Measurements from ENCODE around the gene TADA3. TPM values are rescaled to one million over a fixed set of nuclear protein-coding genes. Genes with fewer than 3 reads are reported as not detected.

TADA3 gene
- total RNA-seq, 2 experiments from 2014 or later: 51.6 to 58.5 TPM

DNA sequence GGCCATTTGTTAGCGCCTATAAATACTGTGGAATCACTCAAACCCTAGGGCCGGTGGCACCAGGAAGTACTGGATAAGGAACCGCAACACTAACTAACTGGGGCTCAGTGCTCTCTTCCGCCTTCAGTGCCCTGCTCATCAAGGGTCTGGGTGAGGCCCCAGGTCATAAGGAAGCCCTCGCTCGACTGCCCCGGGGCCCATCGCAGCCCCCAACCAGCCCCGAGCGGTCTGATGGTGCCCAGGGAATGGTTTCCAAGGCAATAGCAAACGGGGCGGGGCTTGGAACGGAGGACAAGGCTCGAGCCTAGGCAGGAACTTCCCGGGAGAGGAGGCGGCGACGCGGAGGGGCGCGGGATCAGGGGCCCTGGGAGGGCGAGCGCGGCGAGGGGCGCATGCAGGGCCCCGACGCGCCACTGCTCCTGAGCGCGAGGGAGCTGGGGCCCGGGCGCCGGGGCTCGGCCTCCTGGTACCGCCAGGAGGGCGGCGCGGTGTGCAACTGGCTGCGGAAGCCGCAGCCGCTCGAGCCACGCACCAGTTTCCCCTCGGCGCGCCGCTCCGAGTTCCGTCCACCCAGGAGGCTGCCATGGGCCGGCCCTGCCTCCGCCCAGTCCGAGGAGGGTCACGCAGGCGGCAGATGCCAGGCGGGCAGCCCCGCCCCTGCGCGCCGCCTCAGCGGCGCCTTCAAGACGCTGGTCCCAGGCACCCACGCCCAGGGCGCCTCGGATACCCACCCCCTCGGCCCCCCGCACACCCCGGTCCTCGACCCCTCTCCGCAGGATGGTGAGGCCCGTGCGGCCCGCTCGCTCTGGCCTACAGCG is 17.6 kb upstream of the TADA3 start, which contains the start of gene TTLL3:
TTLL3 (plus strand) TSS at position 648 of the 818 bp plus-strand sequence. CDS start 400 bp downstream, outside the sequence.
- POLR2A ChIA-PET: interaction anchor here (0.6 to 0.7 kb wide), 2 partner anchors 22 to 82 kb away, joined by 3 read pairs; no protein-coding TSS in a partner anchor
- CTCF ChIA-PET (ENCODE audit: unreplicated experiment): interaction anchor here (0.6 kb wide), 1 partner anchor 20 kb away, joined by 3 read pairs; no protein-coding TSS in a partner anchor
- H3K4me2 ChIP-seq (ENCODE audit: low read length): peak within 1 kb of the TSS; percentile 76
- no peaks in the 10 kb centered on the region for H4K20me1 ChIP-seq (ENCODE audit: insufficient read depth, low read length)
- TF ChIP-seq EZH2phosphoT487 (IDR thresholded peaks at IDR 0.05; ENCODE audit: borderline replicate concordance, low read depth, low read length): no peak
- TF ChIP-seq, protein P1, sequence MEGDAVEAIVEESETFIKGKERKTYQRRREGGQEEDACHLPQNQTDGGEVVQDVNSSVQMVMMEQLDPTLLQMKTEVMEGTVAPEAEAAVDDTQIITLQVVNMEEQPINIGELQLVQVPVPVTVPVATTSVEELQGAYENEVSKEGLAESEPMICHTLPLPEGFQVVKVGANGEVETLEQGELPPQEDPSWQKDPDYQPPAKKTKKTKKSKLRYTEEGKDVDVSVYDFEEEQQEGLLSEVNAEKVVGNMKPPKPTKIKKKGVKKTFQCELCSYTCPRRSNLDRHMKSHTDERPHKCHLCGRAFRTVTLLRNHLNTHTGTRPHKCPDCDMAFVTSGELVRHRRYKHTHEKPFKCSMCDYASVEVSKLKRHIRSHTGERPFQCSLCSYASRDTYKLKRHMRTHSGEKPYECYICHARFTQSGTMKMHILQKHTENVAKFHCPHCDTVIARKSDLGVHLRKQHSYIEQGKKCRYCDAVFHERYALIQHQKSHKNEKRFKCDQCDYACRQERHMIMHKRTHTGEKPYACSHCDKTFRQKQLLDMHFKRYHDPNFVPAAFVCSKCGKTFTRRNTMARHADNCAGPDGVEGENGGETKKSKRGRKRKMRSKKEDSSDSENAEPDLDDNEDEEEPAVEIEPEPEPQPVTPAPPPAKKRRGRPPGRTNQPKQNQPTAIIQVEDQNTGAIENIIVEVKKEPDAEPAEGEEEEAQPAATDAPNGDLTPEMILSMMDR (conservative IDR thresholded peaks at IDR 0.05; ENCODE audit: low read length): no peak
- no peaks in the 10 kb centered on the region for H3K9me3 ChIP-seq (ENCODE audit: low read length)
- peak; percentile 58 for DNase-seq (ENCODE audit: low spot score)
- peaks cover 21% of the 10 kb centered on the region for H3K4me1 ChIP-seq (ENCODE audit: insufficient read depth, low read length, poor library complexity, severe bottlenecking)
- no peaks in the 10 kb centered on the region for H3K9me2 ChIP-seq (ENCODE audit: insufficient read depth, low read length)
- H3K4me3 ChIP-seq (ENCODE audit: low read depth, low read length, poor library complexity, severe bottlenecking): peak within 1 kb of the TSS; percentile 52
- no peaks in the 10 kb centered on the region for H3K79me2 ChIP-seq (ENCODE audit: insufficient read depth, low read depth, low read length)
- intact Hi-C loops (cut with micrococcal nuclease; ENCODE audit: unreplicated experiment): no loop called here
- peak within 1 kb of the TSS; percentile 52 for H3K27ac ChIP-seq (ENCODE audit: low read depth, low read length, poor library complexity, severe bottlenecking)
- no TSS peak for BruUV-seq (replicated peaks)
- peaks cover 76% of the 10 kb centered on the region for H3K36me3 ChIP-seq (ENCODE audit: insufficient read depth, low read length)
- peak within 1 kb of the TSS; percentile 6 for H2AFZ ChIP-seq (ENCODE audit: low read length)

DNA sequence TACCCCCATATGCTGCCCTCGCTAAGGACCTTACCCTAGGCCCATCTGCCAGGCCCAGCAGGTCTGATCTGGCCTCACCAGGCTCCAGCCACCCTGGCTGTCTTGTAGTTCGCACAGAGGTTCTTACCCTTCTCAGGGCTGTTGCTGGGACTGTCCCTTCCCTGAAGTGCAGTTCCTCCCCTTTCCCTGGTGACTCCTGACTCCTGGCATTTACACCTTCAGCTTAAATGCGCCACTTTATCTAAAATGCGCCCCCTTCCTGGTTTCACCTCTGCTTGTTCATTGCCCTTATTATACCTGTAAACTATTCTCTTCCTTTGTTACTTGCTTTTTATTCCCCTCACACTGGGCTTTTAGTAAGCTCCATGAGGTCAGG is 17.0 kb upstream of the TADA3 start:
- H3K79me2 ChIP-seq (ENCODE audit: insufficient read depth, low read depth, low read length): no peaks in the 10 kb centered on the region
- H3K4me2 ChIP-seq (ENCODE audit: low read length): peak overlapping the region; percentile 76
- H3K9me3 ChIP-seq (ENCODE audit: low read length): no peaks in the 10 kb centered on the region
- no TSS peak for BruUV-seq (replicated peaks)
- peak overlapping the region; percentile 52 for H3K4me3 ChIP-seq (ENCODE audit: low read depth, low read length, poor library complexity, severe bottlenecking)
- peak overlapping the region; percentile 6; the same call in 1 of the 2 replicates for H2AFZ ChIP-seq (ENCODE audit: low read length)
- H3K9me2 ChIP-seq (ENCODE audit: insufficient read depth, low read length): no peaks in the 10 kb centered on the region
- ChIA-PET POLR2A (interaction anchor here (0.6 to 0.7 kb wide), 2 partner anchors 22 to 82 kb away, joined by 3 read pairs; no protein-coding TSS in a partner anchor), CTCF (ENCODE audit: unreplicated experiment) (interaction anchor here (0.6 kb wide), 1 partner anchor 19 kb away, joined by 3 read pairs; no protein-coding TSS in a partner anchor)
- H3K36me3 ChIP-seq (ENCODE audit: insufficient read depth, low read length): peaks cover 78% of the 10 kb centered on the region
- DNase-seq (ENCODE audit: low spot score): no peak
- no peak for TF ChIP-seq EZH2phosphoT487 (IDR thresholded peaks at IDR 0.05; ENCODE audit: borderline replicate concordance, low read depth, low read length)
- TF ChIP-seq, protein P1 (conservative IDR thresholded peaks at IDR 0.05; ENCODE audit: low read length): no peak
- intact Hi-C loops (cut with micrococcal nuclease; ENCODE audit: unreplicated experiment): no loop called here
- H3K4me1 ChIP-seq (ENCODE audit: insufficient read depth, low read length, poor library complexity, severe bottlenecking): peaks cover 21% of the 10 kb centered on the region
- peak overlapping the region; percentile 52 for H3K27ac ChIP-seq (ENCODE audit: low read depth, low read length, poor library complexity, severe bottlenecking)
- no peaks in the 10 kb centered on the region for H4K20me1 ChIP-seq (ENCODE audit: insufficient read depth, low read length)
